ENCODE data around the gene SCYL2. TPM values are rescaled to one million over a fixed set of nuclear protein-coding genes. Genes with fewer than 3 reads are reported as not detected.
A peak's percentile ranks its signal among the peaks of the same experiment; 100 is the strongest.
"Not testable (repeated sequence)": the region's sequence is repeated elsewhere in the genome, so short reads cannot be mapped to it uniquely, and the experiment has no call there.

Gene SCYL2
- total RNA-seq, 4 donors from 2014 or later: 46.3 to 55.6 (median 51.4) TPM

DNA sequence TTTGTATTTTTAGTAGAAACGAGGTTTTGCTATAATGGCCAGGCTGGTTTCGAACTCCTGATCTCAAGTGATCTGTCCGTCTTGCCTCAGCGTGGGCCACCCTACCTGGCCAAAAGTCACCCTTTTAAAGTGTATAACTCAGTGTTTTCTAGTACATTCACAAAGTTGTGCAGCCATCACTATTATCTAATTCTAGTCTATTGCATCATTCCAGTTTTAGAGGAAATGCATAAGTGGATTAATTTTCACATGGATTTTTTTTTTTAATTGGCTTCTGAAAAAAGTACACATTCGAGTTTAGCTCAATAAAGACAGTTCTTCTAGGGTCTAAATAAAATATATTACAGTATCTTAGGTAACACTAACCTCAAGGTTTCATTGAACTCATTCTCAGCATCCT is 3.8 kb upstream of the SCYL2 start:
- no peak for TF ChIP-seq EP300 (IDR thresholded peaks at IDR 0.05)
- TF ChIP-seq, protein P1, sequence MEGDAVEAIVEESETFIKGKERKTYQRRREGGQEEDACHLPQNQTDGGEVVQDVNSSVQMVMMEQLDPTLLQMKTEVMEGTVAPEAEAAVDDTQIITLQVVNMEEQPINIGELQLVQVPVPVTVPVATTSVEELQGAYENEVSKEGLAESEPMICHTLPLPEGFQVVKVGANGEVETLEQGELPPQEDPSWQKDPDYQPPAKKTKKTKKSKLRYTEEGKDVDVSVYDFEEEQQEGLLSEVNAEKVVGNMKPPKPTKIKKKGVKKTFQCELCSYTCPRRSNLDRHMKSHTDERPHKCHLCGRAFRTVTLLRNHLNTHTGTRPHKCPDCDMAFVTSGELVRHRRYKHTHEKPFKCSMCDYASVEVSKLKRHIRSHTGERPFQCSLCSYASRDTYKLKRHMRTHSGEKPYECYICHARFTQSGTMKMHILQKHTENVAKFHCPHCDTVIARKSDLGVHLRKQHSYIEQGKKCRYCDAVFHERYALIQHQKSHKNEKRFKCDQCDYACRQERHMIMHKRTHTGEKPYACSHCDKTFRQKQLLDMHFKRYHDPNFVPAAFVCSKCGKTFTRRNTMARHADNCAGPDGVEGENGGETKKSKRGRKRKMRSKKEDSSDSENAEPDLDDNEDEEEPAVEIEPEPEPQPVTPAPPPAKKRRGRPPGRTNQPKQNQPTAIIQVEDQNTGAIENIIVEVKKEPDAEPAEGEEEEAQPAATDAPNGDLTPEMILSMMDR (IDR thresholded peaks at IDR 0.05): no peak
- no peak for TF ChIP-seq POLR2A (IDR thresholded peaks at IDR 0.05; ENCODE audit: low read depth)
- TF ChIP-seq POLR2AphosphoS5 (IDR thresholded peaks at IDR 0.05): no peak
- no peaks in the 10 kb centered on the region for H3K9me3 ChIP-seq
- no peak overlapping the region for H3K4me3 ChIP-seq
- H3K27me3 ChIP-seq: no peaks in the 10 kb centered on the region
- intact Hi-C loops (cut with DNase I): no loop called here
- H3K36me3 ChIP-seq: no peaks in the 10 kb centered on the region
- H3K27ac ChIP-seq (replicated peaks in 1 of 4): no peak overlapping the region
- no peak for DNase-seq (ENCODE audit: extremely low spot score)
- WGBS: 78% methylated on average over 5 of the region's 5 CpGs
- H3K4me1 ChIP-seq: peaks cover 4 to 11% (median 7%) of the 10 kb centered on the region in 4 donors

DNA sequence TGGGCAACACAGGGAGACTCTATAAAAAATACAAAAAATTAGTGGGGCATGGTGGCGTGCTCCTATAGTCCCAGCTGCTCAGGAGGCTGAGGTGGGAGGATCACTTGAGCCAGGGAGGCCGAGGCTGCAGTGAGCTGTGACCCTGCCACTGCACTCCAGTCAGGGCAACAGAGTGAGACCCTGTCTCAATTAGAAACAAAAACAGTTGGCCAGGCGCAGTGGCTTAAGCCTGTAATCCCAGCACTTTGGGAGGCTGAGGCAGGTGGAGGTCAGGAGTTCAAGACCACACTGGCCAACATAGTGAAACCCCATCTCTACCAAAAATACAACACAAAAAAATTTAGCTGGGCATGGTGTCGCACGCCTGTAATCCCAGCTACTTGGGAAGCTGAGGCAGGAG is 1.9 kb upstream of the SCYL2 start:
- peaks cover 20 to 30% (median 26%) of the 10 kb centered on the region in 4 donors for H3K4me1 ChIP-seq
- H3K4me3 ChIP-seq; DNase-seq (ENCODE audit: extremely low spot score); H3K9me3 ChIP-seq; H3K27ac ChIP-seq (replicated peaks in 1 of 4); H3K27me3 ChIP-seq; H3K36me3 ChIP-seq; intact Hi-C loops (cut with DNase I): not testable (repeated sequence)
- 96% methylated on average over 5 of the region's 5 CpGs for WGBS

GRCh38 chr12:100265732-100266584 is 1.0 kb upstream of the SCYL2 start:
- WGBS: 63% methylated on average over 11 of the region's 11 CpGs
- H3K4me1 ChIP-seq: peaks cover 20 to 39% (median 34%) of the 10 kb centered on the region in 4 donors
- H3K27ac ChIP-seq (replicated peaks in 1 of 4): peak overlapping the region; percentile 98 to 99 (median 98)
- peak overlapping the region; percentile 87 to 99 (median 95) for H3K4me3 ChIP-seq
- no peaks in the 10 kb centered on the region for H3K36me3 ChIP-seq
- no peak for DNase-seq (ENCODE audit: extremely low spot score)
- TF ChIP-seq, protein P1 (IDR thresholded peaks at IDR 0.05): no peak
- no peak for TF ChIP-seq POLR2A (IDR thresholded peaks at IDR 0.05; ENCODE audit: low read depth)
- no peak for TF ChIP-seq EP300 (IDR thresholded peaks at IDR 0.05)
- TF ChIP-seq POLR2AphosphoS5 (IDR thresholded peaks at IDR 0.05): no peak
- no peaks in the 10 kb centered on the region for H3K27me3 ChIP-seq
- H3K9me3 ChIP-seq: no peaks in the 10 kb centered on the region
- intact Hi-C loops (cut with DNase I): no loop called here

DNA sequence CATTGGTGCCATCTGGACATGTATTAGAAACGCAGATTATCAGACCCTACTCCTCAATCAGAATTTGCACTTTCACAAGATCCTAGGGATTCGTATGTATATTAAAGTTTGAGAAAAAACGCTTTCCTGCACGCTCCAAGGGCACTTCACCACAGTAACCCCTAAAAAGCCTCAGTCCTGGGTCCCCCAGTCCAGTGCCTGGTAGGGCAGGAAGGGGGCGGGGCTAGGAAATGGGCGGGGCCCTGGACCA is 467 bp upstream of the SCYL2 start:
- Histone ChIP-seq H3K4me1 (peaks cover 20 to 44% (median 38%) of the 10 kb centered on the region in 4 donors), H3K27me3 (no peaks in the 10 kb centered on the region), H3K9me3 (no peaks in the 10 kb centered on the region), H3K27ac (replicated peaks in 1 of 4) (peak overlapping the region; percentile 98 to 99 (median 98)), H3K36me3 (no peaks in the 10 kb centered on the region), H3K4me3 (peak overlapping the region; percentile 87 to 99 (median 95))
- TF ChIP-seq, protein P1 (IDR thresholded peaks at IDR 0.05): no peak
- TF ChIP-seq POLR2AphosphoS5 (IDR thresholded peaks at IDR 0.05) (no peak), EP300 (IDR thresholded peaks at IDR 0.05) (no peak), POLR2A (IDR thresholded peaks at IDR 0.05; ENCODE audit: low read depth) (no peak)
- intact Hi-C loops (cut with DNase I): no loop called here
- DNase-seq (ENCODE audit: extremely low spot score): no peak
- WGBS: 3% methylated on average over 4 of the region's 6 CpGs

DNA sequence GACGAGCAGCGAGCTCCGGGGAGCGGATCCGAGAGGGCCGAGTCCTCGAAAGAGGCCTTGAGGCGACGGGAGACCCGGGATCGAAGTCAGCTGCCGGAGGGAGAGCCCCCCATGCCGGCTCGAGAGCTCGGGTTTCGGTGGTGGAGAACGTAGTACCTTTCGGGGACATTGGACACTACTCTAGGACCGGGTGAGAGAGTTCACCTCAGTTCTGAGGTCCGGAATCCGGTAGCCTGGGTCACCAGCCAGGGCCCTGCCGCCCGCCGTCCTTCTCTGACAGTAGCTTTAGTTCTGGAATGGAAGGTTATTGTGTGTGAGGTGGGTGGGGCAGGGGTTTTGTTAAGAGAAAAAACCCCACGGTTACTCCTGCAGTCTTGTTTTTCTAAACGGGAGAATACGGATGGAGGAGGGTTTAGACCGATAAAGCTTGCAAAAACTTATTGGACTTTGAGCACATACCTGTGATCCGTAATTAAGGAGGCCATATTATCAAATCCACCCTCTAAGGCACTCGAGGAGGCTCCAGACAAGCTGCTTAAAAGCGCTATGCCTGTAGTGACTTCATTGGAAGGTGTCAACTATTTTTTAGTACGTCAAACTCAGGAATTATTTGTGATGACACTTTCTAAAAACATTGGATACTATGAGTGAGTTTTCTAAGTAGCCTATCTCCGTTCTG is 765 bp downstream of the SCYL2 start:
- WGBS: 0% methylated on average over 14 of the region's 33 CpGs
- H3K36me3 ChIP-seq: no peaks in the 10 kb centered on the region
- H3K27ac ChIP-seq (replicated peaks in 1 of 4): peak overlapping the region; percentile 98 to 99 (median 98)
- intact Hi-C loops (cut with DNase I): no loop called here
- no peaks in the 10 kb centered on the region for H3K27me3 ChIP-seq
- peak overlapping the region; percentile 87 to 99 (median 95) for H3K4me3 ChIP-seq
- TF ChIP-seq, protein P1 (IDR thresholded peaks at IDR 0.05): no peak
- no peak for TF ChIP-seq POLR2AphosphoS5 (IDR thresholded peaks at IDR 0.05)
- TF ChIP-seq EP300 (IDR thresholded peaks at IDR 0.05): no peak
- no peak for TF ChIP-seq POLR2A (IDR thresholded peaks at IDR 0.05; ENCODE audit: low read depth)
- H3K4me1 ChIP-seq: peaks cover 20 to 55% (median 48%) of the 10 kb centered on the region in 4 donors
- no peak for DNase-seq (ENCODE audit: extremely low spot score)
- H3K9me3 ChIP-seq: no peaks in the 10 kb centered on the region

Measured in esophagus muscularis mucosa (tissue), 4 donors.